Measurements from ENCODE around the gene NPAS1. TPM values are rescaled to one million over a fixed set of nuclear protein-coding genes. Genes with fewer than 3 reads are reported as not detected.

NPAS1 gene
- total RNA-seq, 1 donor from 2014 or later = 1.2 TPM

GRCh38 chr19:47044946-47045866, 25.6 kb downstream of the NPAS1 start:
- H3K4me3 ChIP-seq = no peak overlapping the region
- DNase-seq (ENCODE audit: low spot score) = no peak
- TF ChIP-seq CTCF (IDR thresholded peaks at IDR 0.05) (no peak), EZH2 (IDR thresholded peaks at IDR 0.05) (no peak), EZH2phosphoT487 (IDR thresholded peaks at IDR 0.05) (no peak)
- H2AFZ ChIP-seq (replicated peaks) = no peak overlapping the region
- peaks cover 12% of the 10 kb centered on the region for H3K79me2 ChIP-seq (ENCODE audit: low read depth)
- no peaks in the 10 kb centered on the region for H4K20me1 ChIP-seq (ENCODE audit: low read depth)
- no peak overlapping the region for H3K9ac ChIP-seq
- H3K27ac ChIP-seq = no peak overlapping the region
- no peaks in the 10 kb centered on the region for H3K27me3 ChIP-seq
- no peaks in the 10 kb centered on the region for H3K9me3 ChIP-seq (ENCODE audit: low read depth)
- no peaks in the 10 kb centered on the region for H3K36me3 ChIP-seq
- Mint-ChIP-seq H3K27me3 (ENCODE audit: insufficient read depth, low read depth) (peaks cover 5% of the 10 kb centered on the region), H3K4me3 (no peak overlapping the region), H3K4me1 (peaks cover 13% of the 10 kb centered on the region), H3K27ac (no peak overlapping the region), H3K36me3 (peaks cover 2% of the 10 kb centered on the region), H3K9me3 (no peaks in the 10 kb centered on the region)
- no peaks in the 10 kb centered on the region for H3F3A ChIP-seq (ENCODE audit: low read depth)
- H3K4me1 ChIP-seq = no peaks in the 10 kb centered on the region
- no peak overlapping the region for H3K4me2 ChIP-seq

- H3K27me3 Mint-ChIP-seq (ENCODE audit: insufficient read depth, low read depth) = peaks cover 5% of the 10 kb centered on the region
- H3K36me3 ChIP-seq = no peaks in the 10 kb centered on the region
- H3K4me1 Mint-ChIP-seq = peaks cover 15% of the 10 kb centered on the region
- H3K9me3 Mint-ChIP-seq = no peaks in the 10 kb centered on the region
- no peak overlapping the region for H3K9ac ChIP-seq
- no peaks in the 10 kb centered on the region for H3K27me3 ChIP-seq
- no peaks in the 10 kb centered on the region for H3K9me3 ChIP-seq (ENCODE audit: low read depth)
- TF ChIP-seq EZH2 (IDR thresholded peaks at IDR 0.05) = no peak
- TF ChIP-seq CTCF (IDR thresholded peaks at IDR 0.05) = no peak
- TF ChIP-seq EZH2phosphoT487 (IDR thresholded peaks at IDR 0.05) = no peak
- H3K4me1 ChIP-seq = no peaks in the 10 kb centered on the region
- DNase-seq (ENCODE audit: low spot score) = no peak
- H3K4me3 ChIP-seq = no peak overlapping the region
- H3F3A ChIP-seq (ENCODE audit: low read depth) = no peaks in the 10 kb centered on the region
- H3K27ac Mint-ChIP-seq = no peak overlapping the region
- peak overlapping the region; percentile 73 for H3K4me3 Mint-ChIP-seq
- peaks cover 12% of the 10 kb centered on the region for H3K79me2 ChIP-seq (ENCODE audit: low read depth)
- no peaks in the 10 kb centered on the region for H4K20me1 ChIP-seq (ENCODE audit: low read depth)
- H3K36me3 Mint-ChIP-seq = peaks cover 2% of the 10 kb centered on the region
- no peak overlapping the region for H2AFZ ChIP-seq (replicated peaks)
- no peak overlapping the region for H3K27ac ChIP-seq
- H3K4me2 ChIP-seq = no peak overlapping the region
Observed at GRCh38 chr19:47045867-47046470, 26.3 kb downstream of the NPAS1 start.

GRCh38 chr19:47047272-47047762, 27.7 kb downstream of the NPAS1 start:
- H3K4me2 ChIP-seq = peak overlapping the region; percentile 86
- H3K9me3 ChIP-seq (ENCODE audit: low read depth) = no peaks in the 10 kb centered on the region
- no peak overlapping the region for H3K27ac ChIP-seq
- H3K36me3 ChIP-seq = no peaks in the 10 kb centered on the region
- peak overlapping the region; percentile 99 for H3K4me3 Mint-ChIP-seq
- peaks cover 15% of the 10 kb centered on the region for H3K4me1 Mint-ChIP-seq
- DNase-seq (ENCODE audit: low spot score) = no peak
- H3K27ac Mint-ChIP-seq = peak overlapping the region; percentile 34
- no peaks in the 10 kb centered on the region for H4K20me1 ChIP-seq (ENCODE audit: low read depth)
- H3K79me2 ChIP-seq (ENCODE audit: low read depth) = peaks cover 12% of the 10 kb centered on the region
- H3K9me3 Mint-ChIP-seq = no peaks in the 10 kb centered on the region
- H3K27me3 Mint-ChIP-seq (ENCODE audit: insufficient read depth, low read depth) = peaks cover 3% of the 10 kb centered on the region
- TF ChIP-seq EZH2 (IDR thresholded peaks at IDR 0.05) (no peak), CTCF (IDR thresholded peaks at IDR 0.05) (no peak), EZH2phosphoT487 (IDR thresholded peaks at IDR 0.05) (no peak)
- H3F3A ChIP-seq (ENCODE audit: low read depth) = no peaks in the 10 kb centered on the region
- no peaks in the 10 kb centered on the region for H3K27me3 ChIP-seq
- H2AFZ ChIP-seq (replicated peaks) = peak overlapping the region; percentile 79
- H3K36me3 Mint-ChIP-seq = peaks cover 2% of the 10 kb centered on the region
- H3K9ac ChIP-seq = no peak overlapping the region
- no peaks in the 10 kb centered on the region for H3K4me1 ChIP-seq
- H3K4me3 ChIP-seq = peak overlapping the region; percentile 87
